Stimulated activated CD4-positive, alpha-beta T cell treated with anti-CD3 and anti-CD28 coated beads, Interleukin-15, amount 100 ng/mL, for 48 hours (primary cell): Measurements from ENCODE around the gene SIM1.

Experiments used
- DNase-seq, 2 donors: peaks; one replicate each; pipeline ENCODE4 v3.0.0-alpha.2; 2020; ENCODE audit warnings: low read depth in 2 of 2

Gene SIM1

GRCh38 chr6:100470422-100471120, 5.8 kb upstream of the SIM1 start:
- DNase-seq = no peak

- no peak for DNase-seq
These were observed 4.6 kb upstream of the SIM1 start for GRCh38 chr6:100469101-100469859.

DNA sequence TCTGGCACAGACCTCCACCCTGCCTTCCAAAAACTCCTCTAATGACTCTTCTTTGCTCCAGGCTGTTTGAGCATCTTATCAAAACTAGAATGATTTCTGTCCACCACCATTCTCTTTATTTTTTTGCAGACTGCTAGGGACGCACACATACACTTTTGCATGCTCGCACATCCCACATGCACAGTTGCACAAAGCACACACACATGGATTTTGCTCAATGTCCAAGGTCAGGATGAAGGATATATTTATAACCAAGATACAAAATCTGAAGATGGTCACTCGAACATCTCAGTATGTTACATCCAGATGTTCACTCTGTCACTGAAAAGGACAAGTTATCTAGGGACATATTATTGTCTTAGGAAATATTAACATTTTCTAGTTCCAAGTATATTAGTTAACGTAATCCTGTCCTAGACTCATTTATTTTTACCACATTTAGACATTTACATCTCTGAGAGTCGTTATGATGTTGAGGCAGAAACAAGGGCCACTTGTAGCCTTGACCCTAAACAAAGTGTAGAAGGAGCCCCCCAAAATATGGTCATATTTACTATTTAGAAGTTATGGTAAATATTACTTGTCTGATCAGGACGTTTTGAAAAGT, 3.4 kb upstream of the SIM1 start:
- no peak for DNase-seq

GRCh38 chr6:100467129-100468015, 2.7 kb upstream of the SIM1 start:
- DNase-seq = no peak

- DNase-seq = no peak
These were observed 1.8 kb upstream of the SIM1 start for GRCh38 chr6:100466410-100467128.

DNA sequence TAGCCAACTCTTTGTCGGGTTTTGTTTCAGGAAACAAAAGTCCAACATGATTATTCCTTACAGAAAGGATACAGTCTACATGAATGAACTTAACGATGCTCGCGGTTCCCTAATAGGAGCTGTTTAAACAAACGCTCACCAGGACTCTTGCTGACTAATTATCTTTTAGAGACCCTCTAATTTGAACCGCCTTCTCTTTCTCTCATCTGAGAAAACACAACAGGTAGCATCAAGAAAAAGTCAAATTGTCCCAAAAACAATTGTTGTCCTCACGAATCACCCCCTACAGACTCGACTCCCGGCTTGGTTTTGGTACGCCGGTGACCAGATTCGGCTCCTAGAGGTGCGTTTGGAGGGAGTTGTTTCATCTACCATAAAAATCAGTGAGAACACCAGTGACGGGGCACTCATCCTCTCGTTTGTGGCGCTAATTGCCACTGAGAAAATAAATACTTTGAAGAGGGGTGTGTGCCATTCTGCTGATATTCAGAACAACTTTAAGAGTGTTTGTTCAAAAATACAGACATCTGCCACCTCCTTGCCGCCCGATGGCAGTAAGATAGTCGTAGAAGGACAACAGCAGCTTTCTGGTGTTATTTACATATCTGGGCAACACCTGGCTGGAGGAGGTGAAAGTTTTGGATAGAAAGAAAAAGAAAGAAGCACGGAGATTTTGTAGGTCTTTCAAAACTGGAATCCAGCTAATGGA, 1.1 kb upstream of the SIM1 start:
- DNase-seq = no peak

DNA sequence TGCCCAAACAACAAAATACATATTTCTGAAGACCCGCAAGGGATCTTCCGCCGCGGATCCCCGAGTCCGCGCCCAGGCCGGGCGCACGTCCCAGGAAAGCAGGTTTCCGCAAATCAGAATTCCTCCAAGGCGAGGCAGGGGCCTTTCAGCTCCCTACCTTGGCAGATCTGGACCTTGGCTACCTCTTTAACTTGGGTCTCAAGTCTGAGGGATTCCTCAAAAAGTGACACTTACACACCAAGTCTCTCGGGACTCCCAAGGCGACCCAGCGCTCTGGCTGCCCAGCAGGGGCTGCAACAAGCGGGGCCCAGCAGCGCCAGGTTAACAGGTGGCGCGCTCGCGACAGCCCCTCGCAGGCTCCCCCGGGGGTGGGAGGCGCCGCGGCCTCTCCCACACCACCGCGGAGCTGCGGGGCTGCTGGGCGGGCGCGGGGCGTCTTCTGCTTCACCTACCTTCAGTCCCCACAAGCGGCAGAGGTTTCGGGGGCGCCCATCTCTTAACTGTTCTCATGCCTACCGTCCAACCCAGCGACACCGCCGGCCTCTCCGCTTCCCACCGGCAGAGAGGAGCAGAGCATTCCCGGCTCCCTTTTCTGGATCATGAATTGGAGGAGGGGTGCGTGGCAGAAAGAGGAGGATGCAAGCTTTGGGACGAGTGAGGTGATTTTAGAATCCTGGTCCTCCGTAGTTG, 414 bp downstream of the SIM1 start:
- no peak for DNase-seq

GRCh38 chr6:100463630-100464161, 1.0 kb downstream of the SIM1 start:
- no peak for DNase-seq

DNA sequence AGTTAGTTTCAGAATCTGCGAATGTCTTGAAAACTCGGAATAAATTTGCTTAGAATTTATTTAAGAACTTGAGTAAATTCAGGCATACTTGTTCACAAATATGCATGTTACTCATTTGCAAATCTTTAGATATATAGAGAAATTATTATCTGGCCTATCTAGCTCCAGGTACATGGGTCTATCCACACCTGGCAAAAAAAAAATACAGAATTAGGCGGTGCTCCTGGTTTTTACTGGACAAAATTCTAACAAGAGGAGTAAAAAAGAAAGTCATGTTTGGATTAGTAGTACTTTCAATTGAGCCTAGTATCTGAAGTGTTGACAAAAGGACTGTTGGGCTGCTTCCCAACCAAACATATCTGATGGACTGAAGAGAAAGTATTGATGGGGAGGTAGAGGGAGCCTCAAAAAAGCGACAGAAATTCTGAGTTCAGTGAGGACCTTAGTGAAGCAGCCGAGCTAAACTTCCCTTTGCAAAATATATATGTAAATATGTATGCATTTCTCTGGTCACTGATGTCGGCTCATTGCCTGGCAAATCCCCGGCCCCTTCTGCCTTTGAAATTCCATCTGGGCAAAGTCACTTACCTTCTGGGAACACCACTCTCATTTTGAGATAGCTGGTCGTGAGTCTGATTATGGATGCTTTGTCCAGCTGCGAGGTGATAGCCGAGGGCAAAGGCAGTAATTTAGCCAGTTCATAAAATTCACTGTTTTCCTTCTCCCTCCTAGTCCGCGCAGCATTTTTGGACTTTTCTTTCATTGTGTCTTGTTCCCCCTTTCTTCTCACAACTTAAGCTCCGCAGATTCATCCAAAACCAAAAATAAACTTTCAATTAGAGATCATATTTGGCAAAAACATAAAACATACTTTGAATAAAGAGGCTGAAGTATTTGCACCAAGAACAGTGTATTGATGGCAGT, 1.8 kb downstream of the SIM1 start:
- DNase-seq = no peak

DNA sequence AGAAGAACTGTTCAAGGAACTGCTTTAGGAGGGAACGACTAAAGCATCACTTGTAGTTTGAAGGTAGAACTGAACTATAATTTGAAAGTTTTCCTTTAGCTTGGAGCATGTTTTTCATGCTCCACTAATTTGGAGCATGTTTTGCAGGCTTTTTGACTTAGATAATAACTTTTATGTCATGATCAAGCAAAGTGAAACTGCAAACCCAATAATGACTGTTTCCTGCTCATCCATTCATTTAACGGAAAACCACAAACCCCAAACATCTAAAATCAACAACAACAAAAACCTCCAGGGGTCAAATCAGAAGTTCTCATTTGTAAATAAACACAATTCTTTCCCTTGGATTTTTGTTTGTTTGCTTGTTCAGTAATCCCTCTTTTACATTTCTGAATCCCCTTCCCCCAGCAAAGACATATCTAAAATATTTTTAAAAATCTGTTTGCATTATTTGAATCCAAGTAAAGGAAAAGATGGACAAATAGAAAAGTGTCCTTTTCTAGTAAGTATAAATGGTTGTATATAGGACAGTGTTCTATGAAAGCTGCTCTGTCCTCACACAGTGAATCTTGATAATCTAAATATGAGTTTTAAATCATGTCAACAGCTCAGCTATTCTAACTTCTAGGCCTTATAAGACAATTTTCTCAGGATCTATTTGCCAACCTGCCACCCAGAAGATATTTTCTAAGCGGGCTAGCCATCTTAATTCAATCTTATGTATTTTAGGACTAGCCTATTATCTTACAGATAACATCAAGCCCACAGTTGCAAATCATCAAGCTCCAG, 2.6 kb downstream of the SIM1 start:
- no peak for DNase-seq

- no peak for DNase-seq
These were observed 3.3 kb downstream of the SIM1 start for GRCh38 chr6:100461278-100461916.

- DNase-seq = no peak
These were observed 4.0 kb downstream of the SIM1 start for GRCh38 chr6:100460650-100461204.

DNA sequence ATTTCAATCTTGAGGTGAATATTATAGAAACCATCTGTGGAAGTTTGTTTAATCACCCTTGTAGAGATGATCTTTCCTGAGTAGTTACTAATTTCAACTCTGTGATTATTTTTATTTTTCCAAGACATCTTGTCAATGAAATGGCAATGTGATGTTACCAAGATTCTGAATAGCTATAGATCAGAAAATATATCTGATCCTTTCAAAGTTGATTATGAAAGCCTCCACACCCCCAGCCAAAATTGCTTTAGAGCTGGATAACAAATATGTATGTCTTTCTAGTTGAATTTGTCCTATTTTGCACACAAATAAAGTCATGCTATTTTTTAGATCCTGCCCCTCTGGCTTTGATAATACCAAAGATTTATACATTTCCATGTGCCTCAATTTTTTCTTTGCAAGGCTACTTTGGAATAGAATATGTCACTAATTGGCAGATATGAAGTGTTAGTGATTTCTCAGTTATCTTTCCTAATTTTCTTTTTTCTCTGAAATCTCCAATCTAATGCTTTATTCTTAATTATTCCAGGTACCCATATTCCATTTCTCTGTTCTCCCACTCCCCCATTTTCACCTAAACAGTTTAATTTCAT, 5.0 kb downstream of the SIM1 start:
- DNase-seq = no peak

DNA sequence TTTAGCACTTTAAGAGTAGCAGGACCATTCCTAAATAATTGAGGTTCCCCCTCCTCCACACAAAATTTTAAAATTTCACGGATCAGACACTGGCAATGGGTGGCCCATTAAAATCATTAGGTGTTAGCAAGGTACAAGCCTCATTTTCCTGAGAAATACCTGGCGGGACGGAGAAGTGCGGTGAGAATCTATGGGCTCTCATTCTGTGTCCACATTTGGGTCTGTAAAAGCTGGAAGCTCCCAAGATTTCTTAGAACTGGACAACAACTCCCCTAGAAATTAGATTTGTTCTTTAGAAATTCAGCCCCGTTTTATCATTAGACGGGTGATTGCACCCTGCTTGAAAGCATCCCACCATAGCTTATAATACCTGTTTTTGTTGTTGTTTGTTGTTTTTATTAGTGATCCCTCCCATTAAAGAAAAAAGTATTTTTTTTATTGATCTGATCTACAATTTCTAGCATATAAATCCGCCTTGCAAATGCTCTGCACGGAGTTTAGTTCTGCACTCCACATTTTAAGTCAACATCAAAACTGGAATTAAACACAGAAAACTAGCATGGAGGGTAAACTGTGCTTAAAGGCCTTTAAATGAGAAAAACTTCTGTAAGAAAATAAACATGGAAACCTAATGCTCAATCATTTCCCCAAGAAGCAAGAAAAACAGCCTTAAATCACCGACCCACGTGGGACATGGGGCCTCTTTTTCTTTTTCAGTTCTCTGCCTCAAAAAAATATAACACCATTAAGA, 5.7 kb downstream of the SIM1 start:
- no peak for DNase-seq

GRCh38 chr6:100457311-100457990, 7.3 kb downstream of the SIM1 start:
- DNase-seq = no peak

GRCh38 chr6:100456908-100457235, 7.8 kb downstream of the SIM1 start:
- no peak for DNase-seq
